WTC11 (cell line): Measurements from ENCODE around the gene TBRG4. TPM values are rescaled to one million over a fixed set of nuclear protein-coding genes. Genes with fewer than 3 reads are reported as not detected.

Experiments
- ATAC-seq: fragments of 200-7000 bp; cut with Tn5 transposase; 2 replicates; pipeline ENCODE4 v1.10.0; 2021; ENCODE audit warnings: mild to moderate bottlenecking, moderate library complexity
- CTCF ChIA-PET: fragments of 300-600 bp; sonication (Branson Sonifier 250); formaldehyde crosslinking; loops from one replicate; lab custom pipeline; 2021; ENCODE audit warnings: antibody characterized with exemption; lab: Charles Lee
- POLR2A ChIA-PET: fragments of 350-600 bp; sonication (Branson Sonifier 250); formaldehyde crosslinking; loops from one replicate; lab custom pipeline; 2021; ENCODE audit warnings: antibody characterized with exemption; lab: Charles Lee
- DNase-seq: peaks from one replicate; pipeline ENCODE4 v3.0.0; 2021; ENCODE audit warnings: low spot score
- H3K27ac Mint-ChIP-seq: 2 replicates; pipeline ENCODE4 v1.8.0; 2021; ENCODE audit warnings: mixed read lengths
- H3K27me3 Mint-ChIP-seq: 2 replicates; pipeline ENCODE4 v1.8.0; 2021; ENCODE audit warnings: low read depth, mild to moderate bottlenecking, moderate library complexity, mixed read lengths
- H3K36me3 Mint-ChIP-seq: 2 replicates; pipeline ENCODE4 v1.8.0; 2021; ENCODE audit warnings: mixed read lengths
- H3K4me1 Mint-ChIP-seq: 2 replicates; pipeline ENCODE4 v1.8.0; 2022; ENCODE audit warnings: mixed read lengths
- H3K4me3 Mint-ChIP-seq: 2 replicates; pipeline ENCODE4 v1.8.0; 2021; ENCODE audit warnings: mild to moderate bottlenecking, moderate library complexity, mixed read lengths
- H3K9me3 Mint-ChIP-seq: 2 replicates; pipeline ENCODE4 v1.8.0; 2021; ENCODE audit warnings: mixed read lengths
- CBFB ChIP-seq: sonication (generic); formaldehyde crosslinking; IDR thresholded peaks from 2 replicates; pipeline ENCODE4 v1.8.1; 2022; ENCODE audit warnings: mild to moderate bottlenecking, low read depth, missing genetic modification reagents
- CREB1 ChIP-seq: sonication (generic); formaldehyde crosslinking; IDR thresholded peaks from 2 replicates; pipeline ENCODE4 v1.8.0; 2023; ENCODE audit warnings: mild to moderate bottlenecking, missing genetic modification reagents
- CREM ChIP-seq: sonication (generic); formaldehyde crosslinking; IDR thresholded peaks from 2 replicates; pipeline ENCODE4 v1.8.1; 2022; ENCODE audit warnings: mild to moderate bottlenecking, missing genetic modification reagents, moderate library complexity
- GABPB1 ChIP-seq: sonication (generic); formaldehyde crosslinking; IDR thresholded peaks from 2 replicates; pipeline ENCODE4 v1.8.1; 2023; ENCODE audit warnings: mild to moderate bottlenecking, missing genetic modification reagents
- JAZF1 ChIP-seq: fragments of 250-450 bp; sonication (Bioruptor Pico); IDR thresholded peaks from 2 replicates; pipeline ENCODE4 v1.9.0; 2021; ENCODE audit warnings: moderate library complexity, mild to moderate bottlenecking, inconsistent platforms
- PRRX2 ChIP-seq: fragments of 250-450 bp; sonication (Bioruptor Pico); IDR thresholded peaks from 2 replicates; pipeline ENCODE4 v1.8.0; 2021; ENCODE audit warnings: mild to moderate bottlenecking
- SMAD3 ChIP-seq: sonication (generic); formaldehyde crosslinking; IDR thresholded peaks from 2 replicates; pipeline ENCODE4 v1.8.0; 2022; ENCODE audit warnings: missing genetic modification reagents, mild to moderate bottlenecking, borderline replicate concordance
- TEAD4 ChIP-seq: sonication (generic); formaldehyde crosslinking; IDR thresholded peaks from 2 replicates; pipeline ENCODE4 v1.8.0; 2022; ENCODE audit warnings: mild to moderate bottlenecking, missing genetic modification reagents
- total RNA-seq: library from RNA; stranded (reverse); gene quantifications from 3 replicates; pipeline ENCODE4 v1.2.3, GENCODE V29; 2021
- TF ChIP-seq, protein P1 (sequence below): sonication (generic); formaldehyde crosslinking; IDR thresholded peaks from 2 replicates; pipeline ENCODE4 v1.8.1; 2023; ENCODE audit warnings: mild to moderate bottlenecking, missing genetic modification reagents
- TF ChIP-seq, protein P2 (sequence below): sonication (generic); formaldehyde crosslinking; IDR thresholded peaks from 2 replicates; pipeline ENCODE4 v1.8.0; 2023; ENCODE audit warnings: mild to moderate bottlenecking, missing genetic modification reagents
- TF ChIP-seq, protein P3 (sequence below): sonication (generic); formaldehyde crosslinking; IDR thresholded peaks from 2 replicates; pipeline ENCODE4 v1.8.1; 2022; ENCODE audit warnings: missing genetic modification reagents, borderline replicate concordance
- TF ChIP-seq, protein P4 (sequence below): fragments of 200-600 bp; IDR thresholded peaks from 2 replicates; pipeline ENCODE4 v1.8.0; 2022; ENCODE audit warnings: antibody characterized with exemption
- TF ChIP-seq, protein P5 (sequence below): sonication (generic); formaldehyde crosslinking; IDR thresholded peaks from 2 replicates; pipeline ENCODE4 v1.8.0; 2022; ENCODE audit warnings: mild to moderate bottlenecking, missing genetic modification reagents
- TF ChIP-seq, protein P6 (sequence below): fragments of 250-450 bp; sonication (Bioruptor Pico); IDR thresholded peaks from 2 replicates; pipeline ENCODE4 v1.8.0; 2021; ENCODE audit warnings: mild to moderate bottlenecking
- TF ChIP-seq, protein P7 (sequence below): sonication (generic); formaldehyde crosslinking; IDR thresholded peaks from 2 replicates; pipeline ENCODE4 v1.8.1; 2022; ENCODE audit warnings: mild to moderate bottlenecking, moderate library complexity, missing genetic modification reagents
- TF ChIP-seq, protein P8 (sequence below): fragments of 250-450 bp; sonication (Bioruptor Pico); conservative IDR thresholded peaks from 2 replicates; pipeline ENCODE4 v1.9.0; 2021; ENCODE audit warnings: mild to moderate bottlenecking
- TF ChIP-seq, protein P9 (sequence below): sonication (generic); formaldehyde crosslinking; IDR thresholded peaks from 2 replicates; pipeline ENCODE4 v1.8.1; 2023; ENCODE audit warnings: mild to moderate bottlenecking, moderate library complexity, missing genetic modification reagents

TBRG4 gene
- total RNA-seq, 1 experiment from 2014 or later: 167 TPM

DNA sequence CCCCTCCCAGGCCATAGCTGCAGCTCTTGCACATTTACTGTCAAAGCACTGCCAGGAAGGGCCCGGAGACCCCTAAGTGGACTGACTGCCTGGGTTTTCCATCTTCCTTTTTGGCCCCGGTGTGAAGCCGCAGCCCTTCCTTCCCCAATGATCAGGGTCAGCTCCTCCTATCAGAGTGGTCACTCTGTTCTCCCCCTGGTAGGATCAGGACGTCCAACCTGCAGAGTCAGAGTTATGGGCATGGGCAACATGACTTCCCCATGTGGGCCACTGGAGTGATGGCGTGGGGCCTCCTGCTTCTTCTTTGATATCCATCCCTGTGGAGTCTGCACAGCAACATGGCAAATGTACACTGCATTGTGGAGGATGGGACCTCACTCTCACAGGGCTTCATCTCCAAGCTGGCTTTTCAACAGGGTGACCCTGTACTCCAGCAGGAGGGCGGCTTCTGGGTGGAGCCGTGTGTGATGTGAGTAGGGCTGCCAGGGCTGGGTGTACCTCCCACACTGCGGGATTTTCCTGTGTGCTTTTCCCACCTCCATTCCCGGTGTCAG, 39.7 kb upstream of the TBRG4 start:
- Mint-ChIP-seq H3K9me3 (no peaks in the 10 kb centered on the region), H3K27me3 (peaks cover 1% of the 10 kb centered on the region), H3K4me1 (0 out of 2 replicates have a peak, but pooled peaks cover 3% of the 10 kb centered on the region), H3K4me3 (no peak overlapping the region), H3K36me3 (no peaks in the 10 kb centered on the region), H3K27ac (no peak overlapping the region)
- TF ChIP-seq, protein P1, sequence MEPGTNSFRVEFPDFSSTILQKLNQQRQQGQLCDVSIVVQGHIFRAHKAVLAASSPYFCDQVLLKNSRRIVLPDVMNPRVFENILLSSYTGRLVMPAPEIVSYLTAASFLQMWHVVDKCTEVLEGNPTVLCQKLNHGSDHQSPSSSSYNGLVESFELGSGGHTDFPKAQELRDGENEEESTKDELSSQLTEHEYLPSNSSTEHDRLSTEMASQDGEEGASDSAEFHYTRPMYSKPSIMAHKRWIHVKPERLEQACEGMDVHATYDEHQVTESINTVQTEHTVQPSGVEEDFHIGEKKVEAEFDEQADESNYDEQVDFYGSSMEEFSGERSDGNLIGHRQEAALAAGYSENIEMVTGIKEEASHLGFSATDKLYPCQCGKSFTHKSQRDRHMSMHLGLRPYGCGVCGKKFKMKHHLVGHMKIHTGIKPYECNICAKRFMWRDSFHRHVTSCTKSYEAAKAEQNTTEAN (CRISPR knock-in tag): no peak
- TF ChIP-seq GABPB1: no peak
- TF ChIP-seq CREB1 (CRISPR knock-in tag): no peak
- TF ChIP-seq PRRX2: no peak
- TF ChIP-seq, protein P2, sequence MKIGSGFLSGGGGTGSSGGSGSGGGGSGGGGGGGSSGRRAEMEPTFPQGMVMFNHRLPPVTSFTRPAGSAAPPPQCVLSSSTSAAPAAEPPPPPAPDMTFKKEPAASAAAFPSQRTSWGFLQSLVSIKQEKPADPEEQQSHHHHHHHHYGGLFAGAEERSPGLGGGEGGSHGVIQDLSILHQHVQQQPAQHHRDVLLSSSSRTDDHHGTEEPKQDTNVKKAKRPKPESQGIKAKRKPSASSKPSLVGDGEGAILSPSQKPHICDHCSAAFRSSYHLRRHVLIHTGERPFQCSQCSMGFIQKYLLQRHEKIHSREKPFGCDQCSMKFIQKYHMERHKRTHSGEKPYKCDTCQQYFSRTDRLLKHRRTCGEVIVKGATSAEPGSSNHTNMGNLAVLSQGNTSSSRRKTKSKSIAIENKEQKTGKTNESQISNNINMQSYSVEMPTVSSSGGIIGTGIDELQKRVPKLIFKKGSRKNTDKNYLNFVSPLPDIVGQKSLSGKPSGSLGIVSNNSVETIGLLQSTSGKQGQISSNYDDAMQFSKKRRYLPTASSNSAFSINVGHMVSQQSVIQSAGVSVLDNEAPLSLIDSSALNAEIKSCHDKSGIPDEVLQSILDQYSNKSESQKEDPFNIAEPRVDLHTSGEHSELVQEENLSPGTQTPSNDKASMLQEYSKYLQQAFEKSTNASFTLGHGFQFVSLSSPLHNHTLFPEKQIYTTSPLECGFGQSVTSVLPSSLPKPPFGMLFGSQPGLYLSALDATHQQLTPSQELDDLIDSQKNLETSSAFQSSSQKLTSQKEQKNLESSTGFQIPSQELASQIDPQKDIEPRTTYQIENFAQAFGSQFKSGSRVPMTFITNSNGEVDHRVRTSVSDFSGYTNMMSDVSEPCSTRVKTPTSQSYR (CRISPR knock-in tag): no peak
- TF ChIP-seq CREM (CRISPR knock-in tag): no peak
- TF ChIP-seq, protein P3, sequence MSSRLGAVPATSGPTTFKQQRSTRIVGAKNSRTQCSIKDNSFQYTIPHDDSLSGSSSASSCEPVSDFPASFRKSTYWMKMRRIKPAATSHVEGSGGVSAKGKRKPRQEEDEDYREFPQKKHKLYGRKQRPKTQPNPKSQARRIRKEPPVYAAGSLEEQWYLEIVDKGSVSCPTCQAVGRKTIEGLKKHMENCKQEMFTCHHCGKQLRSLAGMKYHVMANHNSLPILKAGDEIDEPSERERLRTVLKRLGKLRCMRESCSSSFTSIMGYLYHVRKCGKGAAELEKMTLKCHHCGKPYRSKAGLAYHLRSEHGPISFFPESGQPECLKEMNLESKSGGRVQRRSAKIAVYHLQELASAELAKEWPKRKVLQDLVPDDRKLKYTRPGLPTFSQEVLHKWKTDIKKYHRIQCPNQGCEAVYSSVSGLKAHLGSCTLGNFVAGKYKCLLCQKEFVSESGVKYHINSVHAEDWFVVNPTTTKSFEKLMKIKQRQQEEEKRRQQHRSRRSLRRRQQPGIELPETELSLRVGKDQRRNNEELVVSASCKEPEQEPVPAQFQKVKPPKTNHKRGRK (CRISPR knock-in tag): no peak
- TF ChIP-seq, protein P4, sequence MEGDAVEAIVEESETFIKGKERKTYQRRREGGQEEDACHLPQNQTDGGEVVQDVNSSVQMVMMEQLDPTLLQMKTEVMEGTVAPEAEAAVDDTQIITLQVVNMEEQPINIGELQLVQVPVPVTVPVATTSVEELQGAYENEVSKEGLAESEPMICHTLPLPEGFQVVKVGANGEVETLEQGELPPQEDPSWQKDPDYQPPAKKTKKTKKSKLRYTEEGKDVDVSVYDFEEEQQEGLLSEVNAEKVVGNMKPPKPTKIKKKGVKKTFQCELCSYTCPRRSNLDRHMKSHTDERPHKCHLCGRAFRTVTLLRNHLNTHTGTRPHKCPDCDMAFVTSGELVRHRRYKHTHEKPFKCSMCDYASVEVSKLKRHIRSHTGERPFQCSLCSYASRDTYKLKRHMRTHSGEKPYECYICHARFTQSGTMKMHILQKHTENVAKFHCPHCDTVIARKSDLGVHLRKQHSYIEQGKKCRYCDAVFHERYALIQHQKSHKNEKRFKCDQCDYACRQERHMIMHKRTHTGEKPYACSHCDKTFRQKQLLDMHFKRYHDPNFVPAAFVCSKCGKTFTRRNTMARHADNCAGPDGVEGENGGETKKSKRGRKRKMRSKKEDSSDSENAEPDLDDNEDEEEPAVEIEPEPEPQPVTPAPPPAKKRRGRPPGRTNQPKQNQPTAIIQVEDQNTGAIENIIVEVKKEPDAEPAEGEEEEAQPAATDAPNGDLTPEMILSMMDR: no peak
- no peak for TF ChIP-seq CBFB (CRISPR knock-in tag)
- no peak for TF ChIP-seq JAZF1 (CRISPR knock-in tag)
- ATAC-seq (no peak), DNase-seq (no peak)
- CTCF ChIA-PET: interaction anchor here (1.3 to 2.8 kb wide), 2 partner anchors 15 to 27 kb away, joined by 3 to 7 read pairs; no protein-coding TSS in a partner anchor
- POLR2A ChIA-PET: no interaction called here

DNA sequence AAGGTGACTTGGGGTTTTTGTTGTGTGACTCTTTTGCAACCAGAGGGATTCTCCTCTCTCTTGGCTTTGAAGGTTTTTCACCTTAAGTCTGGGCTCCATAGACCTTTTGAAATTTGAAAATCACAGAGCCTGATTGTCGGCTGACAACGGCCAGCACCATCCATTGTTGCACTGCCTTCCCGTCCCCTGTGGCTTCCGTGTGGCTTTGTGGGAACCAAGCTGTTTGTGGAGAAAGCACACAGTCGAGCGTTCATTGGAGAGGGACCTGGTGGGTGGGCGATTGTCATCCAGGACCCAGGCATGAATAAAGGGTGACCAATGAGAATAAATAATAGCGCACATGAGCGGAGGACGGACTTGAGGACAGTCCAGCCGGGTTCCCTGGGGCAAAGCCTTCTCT, 38.7 kb upstream of the TBRG4 start:
- H3K27me3 Mint-ChIP-seq: no peaks in the 10 kb centered on the region; the same call in 1 of the 2 replicates
- POLR2A ChIA-PET: no interaction called here
- no peaks in the 10 kb centered on the region for H3K9me3 Mint-ChIP-seq
- H3K36me3 Mint-ChIP-seq: no peaks in the 10 kb centered on the region
- H3K4me1 Mint-ChIP-seq: 0 out of 2 replicates have a peak, but pooled peaks cover 3% of the 10 kb centered on the region
- ATAC-seq (no peak), DNase-seq (no peak)
- H3K4me3 Mint-ChIP-seq: no peak overlapping the region
- CTCF ChIA-PET: interaction anchor here (1.3 to 3.2 kb wide), 3 partner anchors 14 to 28 kb away, joined by 3 to 16 read pairs (median 7); no protein-coding TSS in a partner anchor
- H3K27ac Mint-ChIP-seq: no peak overlapping the region
- TF ChIP-seq CREM (CRISPR knock-in tag) (no peak), CBFB (CRISPR knock-in tag) (no peak), SMAD3 (no peak), TEAD4 (CRISPR knock-in tag) (no peak)
- TF ChIP-seq, protein P5, sequence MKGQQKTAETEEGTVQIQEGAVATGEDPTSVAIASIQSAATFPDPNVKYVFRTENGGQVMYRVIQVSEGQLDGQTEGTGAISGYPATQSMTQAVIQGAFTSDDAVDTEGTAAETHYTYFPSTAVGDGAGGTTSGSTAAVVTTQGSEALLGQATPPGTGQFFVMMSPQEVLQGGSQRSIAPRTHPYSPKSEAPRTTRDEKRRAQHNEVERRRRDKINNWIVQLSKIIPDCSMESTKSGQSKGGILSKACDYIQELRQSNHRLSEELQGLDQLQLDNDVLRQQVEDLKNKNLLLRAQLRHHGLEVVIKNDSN (CRISPR knock-in tag): no peak
- TF ChIP-seq, protein P6, sequence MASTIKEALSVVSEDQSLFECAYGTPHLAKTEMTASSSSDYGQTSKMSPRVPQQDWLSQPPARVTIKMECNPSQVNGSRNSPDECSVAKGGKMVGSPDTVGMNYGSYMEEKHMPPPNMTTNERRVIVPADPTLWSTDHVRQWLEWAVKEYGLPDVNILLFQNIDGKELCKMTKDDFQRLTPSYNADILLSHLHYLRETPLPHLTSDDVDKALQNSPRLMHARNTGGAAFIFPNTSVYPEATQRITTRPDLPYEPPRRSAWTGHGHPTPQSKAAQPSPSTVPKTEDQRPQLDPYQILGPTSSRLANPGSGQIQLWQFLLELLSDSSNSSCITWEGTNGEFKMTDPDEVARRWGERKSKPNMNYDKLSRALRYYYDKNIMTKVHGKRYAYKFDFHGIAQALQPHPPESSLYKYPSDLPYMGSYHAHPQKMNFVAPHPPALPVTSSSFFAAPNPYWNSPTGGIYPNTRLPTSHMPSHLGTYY (CRISPR knock-in tag): no peak
- TF ChIP-seq, protein P7, sequence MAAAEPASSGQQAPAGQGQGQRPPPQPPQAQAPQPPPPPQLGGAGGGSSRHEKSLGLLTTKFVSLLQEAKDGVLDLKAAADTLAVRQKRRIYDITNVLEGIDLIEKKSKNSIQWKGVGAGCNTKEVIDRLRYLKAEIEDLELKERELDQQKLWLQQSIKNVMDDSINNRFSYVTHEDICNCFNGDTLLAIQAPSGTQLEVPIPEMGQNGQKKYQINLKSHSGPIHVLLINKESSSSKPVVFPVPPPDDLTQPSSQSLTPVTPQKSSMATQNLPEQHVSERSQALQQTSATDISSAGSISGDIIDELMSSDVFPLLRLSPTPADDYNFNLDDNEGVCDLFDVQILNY (CRISPR knock-in tag): no peak
- TF ChIP-seq, protein P8, sequence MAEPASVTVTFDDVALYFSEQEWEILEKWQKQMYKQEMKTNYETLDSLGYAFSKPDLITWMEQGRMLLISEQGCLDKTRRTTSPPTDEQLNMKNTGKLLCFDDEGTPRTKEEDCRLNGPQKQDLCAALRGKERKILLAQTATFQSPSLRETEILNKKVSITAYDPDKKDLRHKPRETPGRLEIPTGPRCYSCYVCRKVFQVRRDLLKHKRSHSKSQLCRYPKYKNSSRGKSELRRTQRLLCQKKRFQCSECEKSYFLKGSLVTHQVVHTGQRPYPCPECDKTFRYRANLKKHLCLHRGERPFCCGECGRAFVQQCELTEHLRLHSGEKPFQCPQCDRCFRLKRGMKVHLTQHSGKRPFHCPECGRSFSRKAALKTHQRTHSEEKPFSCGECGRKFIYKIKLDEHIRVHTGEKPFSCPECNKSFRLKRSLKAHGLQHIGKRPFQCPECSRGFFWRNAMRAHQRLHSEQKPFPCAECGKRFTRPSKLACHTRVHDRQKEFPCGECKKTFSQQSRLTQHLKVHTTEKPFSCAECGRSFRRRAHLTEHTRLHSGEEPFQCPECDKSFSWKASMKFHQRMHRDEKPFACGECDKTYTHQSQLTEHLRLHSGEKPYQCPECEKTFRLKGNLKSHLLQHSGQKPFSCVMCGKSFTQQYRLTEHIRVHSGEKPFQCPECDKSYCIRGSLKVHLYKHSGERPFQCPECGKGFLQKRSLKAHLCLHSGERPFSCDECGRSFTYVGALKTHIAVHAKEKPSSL: no peak
- TF ChIP-seq, protein P9, sequence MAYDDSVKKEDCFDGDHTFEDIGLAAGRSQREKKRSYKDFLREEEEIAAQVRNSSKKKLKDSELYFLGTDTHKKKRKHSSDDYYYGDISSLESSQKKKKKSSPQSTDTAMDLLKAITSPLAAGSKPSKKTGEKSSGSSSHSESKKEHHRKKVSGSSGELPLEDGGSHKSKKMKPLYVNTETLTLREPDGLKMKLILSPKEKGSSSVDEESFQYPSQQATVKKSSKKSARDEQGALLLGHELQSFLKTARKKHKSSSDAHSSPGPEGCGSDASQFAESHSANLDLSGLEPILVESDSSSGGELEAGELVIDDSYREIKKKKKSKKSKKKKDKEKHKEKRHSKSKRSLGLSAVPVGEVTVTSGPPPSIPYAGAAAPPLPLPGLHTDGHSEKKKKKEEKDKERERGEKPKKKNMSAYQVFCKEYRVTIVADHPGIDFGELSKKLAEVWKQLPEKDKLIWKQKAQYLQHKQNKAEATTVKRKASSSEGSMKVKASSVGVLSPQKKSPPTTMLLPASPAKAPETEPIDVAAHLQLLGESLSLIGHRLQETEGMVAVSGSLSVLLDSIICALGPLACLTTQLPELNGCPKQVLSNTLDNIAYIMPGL (CRISPR knock-in tag): no peak
